Activated B cell treated with CpG ODN at 0.5 μM for 24 hours (primary cell): ENCODE data around the gene DZANK1. TPM values are rescaled to one million over a fixed set of nuclear protein-coding genes. Genes with fewer than 3 reads are reported as not detected.
"Not testable (repeated sequence)": the region's sequence is repeated elsewhere in the genome, so short reads cannot be mapped to it uniquely, and the experiment has no call there.

Experiments
- ATAC-seq: fragments of 200-7000 bp; cut with Tn5 transposase; one replicate; pipeline ENCODE4 v1.10.0; 2021; ENCODE audit warnings: low read depth, mild to moderate bottlenecking, moderate library complexity
- CTCF ChIA-PET: fragments of 350-600 bp; sonication (Branson Sonifier 250); formaldehyde crosslinking; loops from one replicate; lab custom pipeline; 2021; ENCODE audit warnings: antibody characterized with exemption; lab: Charles Lee
- POLR2A ChIA-PET: fragments of 350-600 bp; sonication (Branson Sonifier 250); formaldehyde crosslinking; loops from one replicate; lab custom pipeline; 2021; ENCODE audit warnings: antibody characterized with exemption; lab: Charles Lee
- DNase-seq: peaks from one replicate; pipeline ENCODE4 v3.0.0; 2022
- H3K27ac Mint-ChIP-seq: one replicate; pipeline ENCODE4 v1.8.0; 2020; ENCODE audit warnings: mixed read lengths
- H3K27me3 Mint-ChIP-seq: one replicate; pipeline ENCODE4 v1.8.0; 2021; ENCODE audit warnings: mixed read lengths
- H3K36me3 Mint-ChIP-seq: one replicate; pipeline ENCODE4 v1.8.0; 2021; ENCODE audit warnings: low read depth, mixed read lengths
- H3K4me1 Mint-ChIP-seq: one replicate; pipeline ENCODE4 v1.8.0; 2021; ENCODE audit warnings: mixed read lengths
- H3K4me3 Mint-ChIP-seq: one replicate; pipeline ENCODE4 v1.8.0; 2020; ENCODE audit warnings: mild to moderate bottlenecking, mixed read lengths
- H3K9me3 Mint-ChIP-seq: one replicate; pipeline ENCODE4 v1.8.0; 2020; ENCODE audit warnings: mixed read lengths
- intact Hi-C: fragments of 100-400 bp; cut with micrococcal nuclease; formaldehyde crosslinking; loops from one replicate; pipeline ENCODE4 v1.15.1; 2024
- total RNA-seq: library from RNA; stranded (reverse); gene quantifications from 2 replicates; pipeline ENCODE4 v1.2.3, GENCODE V29; 2022
- TF ChIP-seq, protein P1 (sequence below): fragments of 200-600 bp; IDR thresholded peaks from one replicate; pipeline ENCODE4 v1.8.0; 2022; ENCODE audit warnings: antibody characterized with exemption, mild to moderate bottlenecking

The DZANK1 gene
- total RNA-seq, 1 donor from 2014 or later = 6.0 TPM

DNA sequence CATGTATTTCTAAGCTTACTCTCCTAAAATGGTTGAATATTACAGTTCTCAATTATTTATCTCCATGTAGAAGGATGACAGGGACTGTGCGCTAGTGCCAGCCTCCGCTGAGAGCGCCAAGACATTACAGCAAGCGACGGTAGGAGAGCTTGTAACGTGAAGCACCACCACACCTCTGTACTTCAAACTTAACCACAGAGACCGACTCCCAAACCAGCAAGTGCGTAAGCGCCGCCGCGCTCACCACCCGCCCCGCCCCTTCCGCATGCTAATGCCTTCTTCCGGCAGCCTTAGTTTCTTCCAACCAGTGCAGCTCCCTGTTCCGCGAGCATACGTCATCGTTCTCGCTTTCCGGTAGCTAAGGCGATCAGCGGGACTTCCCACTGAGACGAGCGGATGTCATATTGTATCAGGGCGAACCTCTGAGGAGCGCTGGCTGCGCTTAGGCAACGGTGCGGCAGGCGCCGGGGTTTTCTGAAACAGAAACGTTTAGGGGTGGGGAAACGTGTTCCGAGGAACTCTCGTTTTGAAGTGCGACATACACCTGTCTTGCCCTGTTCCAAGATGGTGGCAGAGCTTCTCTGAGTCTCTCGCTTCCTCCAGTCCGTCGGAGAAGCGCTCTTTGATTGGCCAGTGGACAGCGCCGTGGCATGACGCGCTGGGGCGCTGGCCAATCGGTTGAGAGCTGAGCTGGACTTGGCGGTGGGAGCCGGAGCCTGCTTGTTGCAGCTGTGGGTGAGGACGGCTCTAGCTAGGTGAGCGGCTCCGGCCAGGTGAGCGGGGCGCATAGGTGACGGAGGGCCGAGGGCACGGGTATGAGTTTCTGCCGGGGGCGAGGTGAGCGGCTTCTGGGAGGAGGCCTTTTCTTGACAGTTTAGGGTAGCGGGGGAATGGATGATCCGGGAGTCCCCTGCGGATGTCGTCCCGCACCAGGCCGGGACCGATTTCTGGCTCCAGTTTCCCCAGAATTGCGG, 40.7 kb upstream of the DZANK1 start, which contains the start of gene SEC23B:
Gene SEC23B, plus strand, starts transcription at position 723 of the 974 bp plus-strand sequence. CDS start 2,896 bp downstream, outside the sequence.
- Mint-ChIP-seq H3K9me3 (no peaks in the 10 kb centered on the region), H3K36me3 (peaks cover 41% of the 10 kb centered on the region), H3K27me3 (peaks cover 2% of the 10 kb centered on the region), H3K4me3 (peak within 1 kb of the TSS; percentile 100), H3K4me1 (peaks cover 36% of the 10 kb centered on the region), H3K27ac (peak within 1 kb of the TSS; percentile 100)
- CTCF ChIA-PET = interaction anchor here (0.8 to 1.8 kb wide), 2 partner anchors 10 to 40 kb away, joined by 4 to 6 read pairs; partner anchors contain the start of genes DZANK1, POLR3F and RBBP9
- POLR2A ChIA-PET = interaction anchor here (0.7 to 3.9 kb wide), 20 partner anchors 10 to 1545 kb away, joined by 3 to 123 read pairs (median 4); partner anchors contain the start of genes CFAP61, CRNKL1, DTD1 and DZANK1
- ATAC-seq (peak; percentile 92), DNase-seq (peak; percentile 92)
- TF ChIP-seq, protein P1, sequence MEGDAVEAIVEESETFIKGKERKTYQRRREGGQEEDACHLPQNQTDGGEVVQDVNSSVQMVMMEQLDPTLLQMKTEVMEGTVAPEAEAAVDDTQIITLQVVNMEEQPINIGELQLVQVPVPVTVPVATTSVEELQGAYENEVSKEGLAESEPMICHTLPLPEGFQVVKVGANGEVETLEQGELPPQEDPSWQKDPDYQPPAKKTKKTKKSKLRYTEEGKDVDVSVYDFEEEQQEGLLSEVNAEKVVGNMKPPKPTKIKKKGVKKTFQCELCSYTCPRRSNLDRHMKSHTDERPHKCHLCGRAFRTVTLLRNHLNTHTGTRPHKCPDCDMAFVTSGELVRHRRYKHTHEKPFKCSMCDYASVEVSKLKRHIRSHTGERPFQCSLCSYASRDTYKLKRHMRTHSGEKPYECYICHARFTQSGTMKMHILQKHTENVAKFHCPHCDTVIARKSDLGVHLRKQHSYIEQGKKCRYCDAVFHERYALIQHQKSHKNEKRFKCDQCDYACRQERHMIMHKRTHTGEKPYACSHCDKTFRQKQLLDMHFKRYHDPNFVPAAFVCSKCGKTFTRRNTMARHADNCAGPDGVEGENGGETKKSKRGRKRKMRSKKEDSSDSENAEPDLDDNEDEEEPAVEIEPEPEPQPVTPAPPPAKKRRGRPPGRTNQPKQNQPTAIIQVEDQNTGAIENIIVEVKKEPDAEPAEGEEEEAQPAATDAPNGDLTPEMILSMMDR = no peak
- intact Hi-C loops = loop anchor here (1.0 to 2.0 kb wide), 11 partner anchors 10 to 1777 kb away; partner anchors contain the start of genes CFAP61, CRNKL1, DZANK1 and POLR3F

DNA sequence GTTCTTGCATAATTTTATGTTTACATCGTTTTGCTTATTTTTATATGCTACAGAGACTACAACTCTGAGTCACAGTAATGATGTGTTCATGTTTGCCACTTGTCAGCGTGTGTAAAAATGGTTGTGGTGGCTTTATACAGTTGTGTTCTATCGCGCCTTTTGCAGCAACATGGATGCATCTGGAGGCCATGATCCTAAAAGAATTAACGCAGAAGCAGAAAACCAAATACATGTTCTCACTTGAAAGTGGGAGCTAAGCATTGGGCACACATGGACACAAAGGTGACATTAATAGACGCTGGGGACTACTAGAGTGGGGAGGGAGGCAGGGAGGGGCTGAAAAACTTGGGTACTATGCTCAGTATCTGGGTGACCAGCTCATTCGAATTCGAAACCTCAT, 39.9 kb upstream of the DZANK1 start:
- TF ChIP-seq, protein P1 = no peak
- H3K36me3 Mint-ChIP-seq = peaks cover 36% of the 10 kb centered on the region
- ChIA-PET CTCF (interaction anchor here (0.7 to 1.8 kb wide), 4 partner anchors 9 to 40 kb away, joined by 3 to 6 read pairs (median 4); partner anchors contain the start of genes DZANK1, POLR3F and RBBP9), POLR2A (interaction anchor here (0.6 to 3.9 kb wide), 17 partner anchors 9 to 1546 kb away, joined by 3 to 123 read pairs (median 8); partner anchors contain the start of genes CFAP61, CRNKL1, DTD1 and DZANK1)
- ATAC-seq (no peak), DNase-seq (no peak)
- peak overlapping the region; percentile 100 for H3K27ac Mint-ChIP-seq
- H3K9me3 Mint-ChIP-seq = no peaks in the 10 kb centered on the region
- H3K27me3 Mint-ChIP-seq = peaks cover 9% of the 10 kb centered on the region
- peaks cover 36% of the 10 kb centered on the region for H3K4me1 Mint-ChIP-seq
- intact Hi-C loops = loop anchor here (1.0 to 2.0 kb wide), 11 partner anchors 9 to 1776 kb away; partner anchors contain the start of genes CFAP61, CRNKL1, DZANK1 and POLR3F
- H3K4me3 Mint-ChIP-seq = peak overlapping the region; percentile 100

DNA sequence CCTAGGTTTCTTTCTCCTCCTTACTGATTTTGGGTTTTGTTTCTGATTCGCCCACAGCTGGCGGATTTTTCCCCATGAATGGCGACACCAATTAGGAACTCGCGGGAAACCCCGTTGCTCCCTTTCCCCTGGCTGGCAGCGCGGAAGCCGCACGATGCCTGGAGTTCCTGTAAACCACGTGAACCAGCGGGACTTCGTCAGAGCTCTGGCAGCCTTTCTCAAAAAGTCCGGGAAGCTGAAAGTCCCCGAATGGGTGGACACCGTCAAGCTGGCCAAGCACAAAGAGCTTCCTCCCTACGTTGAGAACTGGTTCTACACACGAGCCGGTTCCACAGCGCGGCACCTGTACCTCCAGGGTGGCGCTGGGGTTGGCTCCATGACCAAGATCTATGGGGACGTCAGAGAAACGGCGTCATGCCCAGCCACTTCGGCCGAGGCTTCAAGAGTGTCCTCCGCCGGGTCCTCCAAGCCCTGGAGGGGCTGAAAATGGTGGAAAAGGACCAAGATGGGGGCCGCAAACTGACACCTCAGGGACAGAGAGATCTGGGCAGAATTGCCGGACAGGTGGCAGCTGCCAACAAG, 37.7 kb upstream of the DZANK1 start:
- TF ChIP-seq, protein P1 = no peak
- DNase-seq (no peak), ATAC-seq (no peak)
- H3K9me3 Mint-ChIP-seq = no peaks in the 10 kb centered on the region
- CTCF ChIA-PET = no interaction called here
- intact Hi-C loops = no loop called here
- H3K4me1 Mint-ChIP-seq = peaks cover 25% of the 10 kb centered on the region
- H3K36me3 Mint-ChIP-seq = peaks cover 15% of the 10 kb centered on the region
- POLR2A ChIA-PET = interaction anchor here (3.8 kb wide), 1 partner anchor 38 kb away, joined by 72 read pairs; the partner anchor contains the start of genes DZANK1 and POLR3F
- no peak overlapping the region for H3K4me3 Mint-ChIP-seq
- no peak overlapping the region for H3K27ac Mint-ChIP-seq
- H3K27me3 Mint-ChIP-seq = peaks cover 10% of the 10 kb centered on the region

DNA sequence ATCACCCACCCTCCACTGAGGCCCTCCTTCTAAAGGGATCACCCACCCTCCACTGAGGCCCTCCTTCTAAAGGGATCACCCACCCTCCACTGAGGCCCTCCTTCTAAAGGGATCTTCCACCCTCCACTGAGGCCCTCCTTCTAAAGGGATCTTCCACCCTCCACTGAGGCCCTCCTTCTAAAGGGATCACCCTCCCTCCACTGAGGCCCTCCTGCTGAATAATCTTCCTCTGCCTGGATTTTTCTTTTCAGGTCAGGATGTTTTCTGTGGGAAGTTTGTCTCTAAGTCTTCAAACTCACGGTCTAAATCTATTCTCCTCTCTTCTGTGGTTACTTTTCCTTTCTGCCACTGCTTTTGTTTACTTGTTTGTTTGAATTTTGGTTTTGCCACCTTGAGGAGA, 34.8 kb upstream of the DZANK1 start:
- POLR2A ChIA-PET, DNase-seq, H3K9me3 Mint-ChIP-seq, H3K4me3 Mint-ChIP-seq, H3K4me1 Mint-ChIP-seq, H3K27me3 Mint-ChIP-seq, ATAC-seq, CTCF ChIA-PET, H3K27ac Mint-ChIP-seq, intact Hi-C loops, H3K36me3 Mint-ChIP-seq: not testable (repeated sequence)

DNA sequence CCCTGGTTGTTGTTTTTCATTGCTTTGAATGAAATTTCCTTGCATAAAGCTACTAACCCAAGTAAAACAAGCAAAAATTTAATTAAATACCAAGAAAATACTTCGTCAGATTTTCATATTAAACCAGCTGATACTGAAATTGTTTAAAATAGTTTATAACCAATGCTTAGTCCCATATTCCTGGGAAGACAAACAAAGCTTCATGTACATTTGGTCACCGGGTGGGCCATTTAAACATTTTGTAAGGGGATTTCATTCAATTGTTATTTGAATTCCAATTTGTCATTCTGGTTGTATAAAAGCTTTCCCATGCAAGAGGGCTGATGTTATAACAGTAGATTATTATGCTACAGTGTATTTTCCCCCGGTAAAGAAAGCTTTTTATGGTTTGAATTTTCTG, 30.8 kb upstream of the DZANK1 start:
- ATAC-seq (no peak), DNase-seq (no peak)
- POLR2A ChIA-PET = interaction anchor here (0.9 to 4.5 kb wide), 5 partner anchors 10 to 360 kb away, joined by 4 to 123 read pairs (median 7); partner anchors contain the start of genes DZANK1, KAT14, PET117 and POLR3F
- Mint-ChIP-seq H3K27ac (peak overlapping the region; percentile 87), H3K4me3 (peak overlapping the region; percentile 99), H3K9me3 (no peaks in the 10 kb centered on the region), H3K4me1 (peaks cover 16% of the 10 kb centered on the region), H3K36me3 (peaks cover 16% of the 10 kb centered on the region), H3K27me3 (peaks cover 8% of the 10 kb centered on the region)
- CTCF ChIA-PET = interaction anchor here (0.7 to 1.9 kb wide), 3 partner anchors 8 to 31 kb away, joined by 4 to 5 read pairs (median 4); partner anchors contain the start of genes DZANK1 and POLR3F
- intact Hi-C loops = loop anchor here (1.0 to 2.0 kb wide), 6 partner anchors 10 to 815 kb away; partner anchors contain the start of genes DZANK1, KAT14, PET117 and POLR3F
- TF ChIP-seq, protein P1 = no peak
